K562 (cell line): ENCODE results near the gene FBXW12.

ENCODE experiments used
- ARID2 ChIP-seq: fragments of 450-650 bp; IDR thresholded peaks from 2 replicates; pipeline ENCODE4 v1.6.1; 2017; ENCODE audit warnings: antibody characterized with exemption, mild to moderate bottlenecking
- BRD4 ChIP-seq: fragments of 200-600 bp; sonication (generic); IDR thresholded peaks from 2 replicates; pipeline ENCODE4 v1.6.1; 2017; ENCODE audit warnings: inconsistent platforms
- CBX5 ChIP-seq: IDR thresholded peaks from 2 replicates; pipeline ENCODE4 v1.6.1; 2014; ENCODE audit warnings: low read depth, borderline replicate concordance
- ESRRA ChIP-seq: fragments of 450-650 bp; IDR thresholded peaks from 2 replicates; pipeline ENCODE4 v1.6.1; 2014; ENCODE audit warnings: low read depth, mild to moderate bottlenecking, moderate library complexity, borderline replicate concordance
- EZH2 ChIP-seq: IDR thresholded peaks from 2 replicates; pipeline ENCODE4 v1.6.1; 2012; ENCODE audit warnings: low read depth, mild to moderate bottlenecking, inconsistent platforms, low read length, borderline replicate concordance
- ZSCAN29 ChIP-seq: fragments of 450-650 bp; IDR thresholded peaks from 2 replicates; pipeline ENCODE4 v1.6.1; 2017

GRCh38 chr3:48414376-48415250 is 42.6 kb downstream of the FBXW12 start:
- TF ChIP-seq CBX5: no peak
- no peak for TF ChIP-seq ESRRA
- TF ChIP-seq EZH2: no peak
- no peak for TF ChIP-seq ARID2
- TF ChIP-seq ZSCAN29: no peak
- TF ChIP-seq BRD4: no peak
